Endothelial cell of umbilical vein (primary cell): ENCODE measurements around the gene GLB1L. TPM values are rescaled to one million over a fixed set of nuclear protein-coding genes. Genes with fewer than 3 reads are reported as not detected.

Experiments used
- BruUV-seq: library from RNA; stranded (reverse); fragments of 400-500 nt; replicated peaks from 2 replicates; lab custom pipeline; 2021; lab: Mats Ljungman, UMichigan
- CTCF ChIA-PET: fragments of 300-600, 350-600 bp; sonication (Branson Sonifier 250); formaldehyde crosslinking; loops from one replicate; lab custom pipeline; 2021; ENCODE audit warnings: antibody characterized with exemption, inconsistent platforms; lab: Charles Lee
- POLR2A ChIA-PET: fragments of 300-600, 350-600 bp; sonication (Branson Sonifier 250); formaldehyde crosslinking; loops from one replicate; lab custom pipeline; 2021; ENCODE audit warnings: antibody characterized with exemption, inconsistent platforms; lab: Charles Lee
- DNase-seq: peaks from one replicate; pipeline ENCODE4 v3.0.0-alpha.2; 2011; ENCODE audit warnings: low read depth, low spot score
- FAIRE-seq: peaks from 2 replicates; lab custom pipeline; 2011; peaks lifted over from hg19 to GRCh38; lab: Jason Lieb, UNC
- H2AFZ ChIP-seq: 2 replicates; pipeline ENCODE4 v1.6.0; 2012; ENCODE audit warnings: low read depth, low read length, control low read depth, inconsistent platforms
- H3K27ac ChIP-seq: 2 replicates; pipeline ENCODE4 v1.5.1; 2011; ENCODE audit warnings: low read depth, mild to moderate bottlenecking, control low read depth, low read length, moderate library complexity; ENCODE audit not compliant: insufficient read depth
- H3K27me3 ChIP-seq, 2 experiments: 2 replicates each; pipeline versions ENCODE4 v1.6.0 to v1.6.1; 2011; ENCODE audit warnings: low read length in 2 of 2, mixed read lengths in 1 of 2; ENCODE audit not compliant: control insufficient read depth in 2 of 2, insufficient read depth in 2 of 2
- H3K36me3 ChIP-seq, 2 experiments: 2 replicates in 1 of 2; 3 replicates in 1 of 2; pipeline ENCODE4 v1.5.1; 2011; ENCODE audit warnings: low read length in 2 of 2, mild to moderate bottlenecking in 1 of 2, moderate library complexity in 1 of 2; ENCODE audit not compliant: control insufficient read depth in 2 of 2, insufficient read depth in 2 of 2; ENCODE audit errors: extremely low read depth in 1 of 2
- H3K4me1 ChIP-seq: 3 replicates; pipeline ENCODE4 v1.5.1; 2011; ENCODE audit warnings: mild to moderate bottlenecking, low read length; ENCODE audit not compliant: control insufficient read depth, insufficient read depth; ENCODE audit errors: extremely low read depth
- H3K4me2 ChIP-seq: 2 replicates; pipeline ENCODE4 v1.6.1; 2011; ENCODE audit warnings: low read length, control low read depth, mixed read lengths; ENCODE audit not compliant: insufficient read depth
- H3K4me3 ChIP-seq, 3 experiments: fragments of 200-600 bp in 1 of 3; sonication (generic), shearing (Covaris generic) in 1 of 3; replicated peaks in 1 of 3; 2 replicates each; pipeline ENCODE4 v1.5.1; 2011 to 2016; ENCODE audit warnings: control low read depth in 3 of 3, low read length in 3 of 3, mild to moderate bottlenecking in 2 of 3, inconsistent platforms in 1 of 3, low read depth in 1 of 3, moderate library complexity in 1 of 3; ENCODE audit not compliant: insufficient read depth in 1 of 3
- H3K79me2 ChIP-seq: 2 replicates; pipeline ENCODE4 v1.6.0; 2012; ENCODE audit warnings: low read length, inconsistent platforms; ENCODE audit not compliant: control insufficient read depth, insufficient read depth
- H3K9ac ChIP-seq: replicated peaks from 2 replicates; pipeline ENCODE3; 2011; ENCODE audit warnings: low read length, control low read depth; ENCODE audit not compliant: insufficient read depth; ENCODE audit errors: extremely low read depth
- H3K9me1 ChIP-seq: replicated peaks from 3 replicates; pipeline ENCODE4 v1.6.0; 2011; ENCODE audit warnings: mild to moderate bottlenecking, low read length; ENCODE audit not compliant: control insufficient read depth, insufficient read depth; ENCODE audit errors: extremely low read depth
- H3K9me3 ChIP-seq: replicated peaks from 2 replicates; pipeline ENCODE4 v1.5.1; 2012; ENCODE audit warnings: low read length, inconsistent platforms; ENCODE audit not compliant: control insufficient read depth, insufficient read depth
- H4K20me1 ChIP-seq: replicated peaks from 2 replicates; pipeline ENCODE3; 2011; ENCODE audit warnings: mild to moderate bottlenecking, low read length; ENCODE audit not compliant: control insufficient read depth, insufficient read depth; ENCODE audit errors: extremely low read depth
- CTCF ChIP-seq, 2 donors: IDR thresholded peaks; 1 replicate in 1 of 2; 2 replicates in 1 of 2; pipeline ENCODE4 v1.5.1; 2011; ENCODE audit warnings: low read length in 2 of 2, mild to moderate bottlenecking in 2 of 2, moderate library complexity in 2 of 2, control low read depth in 1 of 2, inconsistent platforms in 1 of 2, low read depth in 1 of 2; ENCODE audit not compliant: insufficient read depth in 1 of 2; ENCODE audit errors: extremely low read depth in 1 of 2
- EZH2 ChIP-seq: IDR thresholded peaks from 2 replicates; pipeline ENCODE4 v1.6.1; 2012; ENCODE audit warnings: borderline replicate concordance, low read depth, mild to moderate bottlenecking, moderate library complexity, low read length, inconsistent platforms; ENCODE audit not compliant: severe bottlenecking
- FOS ChIP-seq: IDR thresholded peaks from 2 replicates; pipeline ENCODE4 v1.6.1; 2011; ENCODE audit warnings: mild to moderate bottlenecking, low read length, moderate library complexity, borderline replicate concordance; ENCODE audit not compliant: insufficient read depth
- GATA2 ChIP-seq: IDR thresholded peaks from 2 replicates; pipeline ENCODE4 v1.7.0; 2011; ENCODE audit warnings: low read depth, mild to moderate bottlenecking, moderate library complexity, mixed read lengths, low read length; ENCODE audit not compliant: insufficient read length, insufficient read depth
- JUN ChIP-seq: IDR thresholded peaks from 2 replicates; pipeline ENCODE4 v1.6.1; 2011; ENCODE audit warnings: borderline replicate concordance, low read depth; ENCODE audit not compliant: insufficient read length, insufficient read depth
- MAX ChIP-seq: IDR thresholded peaks from 2 replicates; pipeline ENCODE4 v1.6.1; 2011; ENCODE audit not compliant: insufficient read depth, insufficient read length
- MYC ChIP-seq: IDR thresholded peaks from one replicate; pipeline ENCODE4 v1.6.1; 2011; ENCODE audit warnings: mild to moderate bottlenecking, low read depth, low read length
- POLR2A ChIP-seq: IDR thresholded peaks from 2 replicates; pipeline ENCODE4 v1.6.1; 2012; ENCODE audit warnings: low read depth, mild to moderate bottlenecking, control low read depth, low read length
- POLR2AphosphoS5 ChIP-seq: IDR thresholded peaks from 2 replicates; pipeline ENCODE4 v1.6.1; 2012; ENCODE audit warnings: low read depth, mild to moderate bottlenecking, control low read depth, low read length, moderate library complexity; ENCODE audit not compliant: insufficient read depth
- dilution Hi-C: fragments of 300-500 bp; cut with MboI; formaldehyde crosslinking; loops from one replicate; pipeline ENCODE4 v1.15.0; 2019; ENCODE audit warnings: low sequenced_read_pairs; ENCODE audit not compliant: extremely low pct_ligation_motif_present
- intact Hi-C: fragments of 100-400 bp; cut with micrococcal nuclease; formaldehyde crosslinking; loops from one replicate; pipeline ENCODE4 v1.10.0; 2022
- polyA plus RNA-seq, 4 experiments: library from polyadenylated mRNA; depleted of rRNA in 3 of 4; stranded (reverse) in 3 of 4; unstranded in 1 of 4; fragments of >200 nt; gene quantifications; 2 replicates each; pipeline versions ENCODE4 v1.2.1 to v1.2.3, GENCODE V29; 2011 to 2012; ENCODE audit warnings: missing spikeins in 1 of 4
- total RNA-seq: library from RNA; stranded (reverse); gene quantifications from 2 replicates; pipeline ENCODE4 v1.2.3, GENCODE V29; 2021

GLB1L gene
- total and polyA plus RNA-seq, 2 donors (not counting 3 experiments of a cell fraction or from before 2014, with no cell fraction given), result 9.2 to 11.9 TPM

- intact Hi-C loops (no loop called here), dilution Hi-C loops (no loop called here)
- CTCF ChIA-PET, result interaction anchor here (11.2 kb wide), 1 partner anchor 8 kb away, joined by 253 read pairs; the partner anchor contains the start of gene DNAJB2
- H3K27me3 ChIP-seq, result peaks cover 0 to 1% of the 10 kb centered on the region in 2 experiments
- peaks cover 0 to 9% of the 10 kb centered on the region in 2 experiments for H3K36me3 ChIP-seq
- no peak overlapping the region for H3K27ac ChIP-seq
- H3K9ac ChIP-seq, result no peak overlapping the region
- no peaks in the 10 kb centered on the region for H3K79me2 ChIP-seq
- H3K4me2 ChIP-seq, result no peak overlapping the region
- no peaks in the 10 kb centered on the region for H3K9me3 ChIP-seq
- no peak overlapping the region for H3K4me3 ChIP-seq
- no TSS peak for BruUV-seq
- no peak for FAIRE-seq
- no peak overlapping the region for H2AFZ ChIP-seq
- POLR2A ChIA-PET, result no interaction called here
- no peaks in the 10 kb centered on the region for H4K20me1 ChIP-seq
- H3K9me1 ChIP-seq, result no peaks in the 10 kb centered on the region
- no peak for DNase-seq
- H3K4me1 ChIP-seq, result peaks cover under 1% of the 10 kb centered on the region
- TF ChIP-seq GATA2, result no peak
- no peak for TF ChIP-seq MAX
- TF ChIP-seq EZH2, result no peak
- TF ChIP-seq POLR2AphosphoS5, result no peak
- no peak for TF ChIP-seq JUN
- TF ChIP-seq POLR2A, result no peak
- no peak for TF ChIP-seq MYC
- TF ChIP-seq CTCF (IDR thresholded peaks at IDR 0.05; ENCODE audit: extremely low read depth in 1 of 2, insufficient read depth in 1 of 2, low read depth in 1 of 2, low read length in 2 of 2), result no peak
- TF ChIP-seq FOS, result no peak
Observed at GRCh38 chr2:219289195-219289536, 43.9 kb upstream of the GLB1L start.
